Calu3 (cell line): ENCODE data around the gene PDK2. TPM values are rescaled to one million over a fixed set of nuclear protein-coding genes. Genes with fewer than 3 reads are reported as not detected.
"Not testable (repeated sequence)": the region's sequence is repeated elsewhere in the genome, so short reads cannot be mapped to it uniquely, and the experiment has no call there.

Experiments
- BruUV-seq: library from RNA; stranded (reverse); fragments of 400-500 nt; replicated peaks from 2 replicates; lab custom pipeline; 2021; lab: Mats Ljungman, UMichigan
- CTCF ChIA-PET: fragments of 300-600 bp; sonication (Branson Sonifier 250); formaldehyde crosslinking; loops from one replicate; lab custom pipeline; 2022; ENCODE audit warnings: antibody characterized with exemption; lab: Charles Lee
- DNase-seq: peaks from one replicate; pipeline ENCODE4 v3.0.0; 2022
- H3K27ac Mint-ChIP-seq: one replicate; pipeline ENCODE4 v1.8.0; 2022; ENCODE audit warnings: mixed read lengths; ENCODE audit not compliant: unreplicated experiment
- H3K27me3 Mint-ChIP-seq: one replicate; pipeline ENCODE4 v1.8.0; 2022; ENCODE audit warnings: mixed read lengths; ENCODE audit not compliant: unreplicated experiment
- H3K36me3 Mint-ChIP-seq: one replicate; pipeline ENCODE4 v1.8.0; 2022; ENCODE audit warnings: mild to moderate bottlenecking, moderate library complexity, mixed read lengths; ENCODE audit not compliant: insufficient read depth, unreplicated experiment
- H3K4me1 Mint-ChIP-seq: one replicate; pipeline ENCODE4 v1.8.0; 2022; ENCODE audit warnings: mild to moderate bottlenecking, low read depth, mixed read lengths; ENCODE audit not compliant: unreplicated experiment
- H3K4me3 Mint-ChIP-seq: one replicate; pipeline ENCODE4 v1.8.0; 2022; ENCODE audit warnings: mild to moderate bottlenecking, low read depth, moderate library complexity, mixed read lengths; ENCODE audit not compliant: unreplicated experiment
- H3K9me3 Mint-ChIP-seq: one replicate; pipeline ENCODE4 v1.8.0; 2022; ENCODE audit warnings: low read depth, mixed read lengths; ENCODE audit not compliant: unreplicated experiment
- intact Hi-C: fragments of 100-400 bp; cut with micrococcal nuclease; formaldehyde crosslinking; loops from one replicate; pipeline ENCODE4 v1.10.0; 2022; ENCODE audit not compliant: unreplicated experiment
- total RNA-seq: library from RNA; stranded (reverse); gene quantifications from 2 replicates; pipeline ENCODE4 v1.2.3, GENCODE V29; 2022
- TF ChIP-seq, protein P1 (sequence below): fragments of 200-600 bp; IDR thresholded peaks from one replicate; pipeline ENCODE4 v1.8.0; 2022; ENCODE audit warnings: antibody characterized with exemption; ENCODE audit not compliant: unreplicated experiment

Gene PDK2
- total RNA-seq, 1 experiment from 2014 or later = 29.5 TPM

DNA sequence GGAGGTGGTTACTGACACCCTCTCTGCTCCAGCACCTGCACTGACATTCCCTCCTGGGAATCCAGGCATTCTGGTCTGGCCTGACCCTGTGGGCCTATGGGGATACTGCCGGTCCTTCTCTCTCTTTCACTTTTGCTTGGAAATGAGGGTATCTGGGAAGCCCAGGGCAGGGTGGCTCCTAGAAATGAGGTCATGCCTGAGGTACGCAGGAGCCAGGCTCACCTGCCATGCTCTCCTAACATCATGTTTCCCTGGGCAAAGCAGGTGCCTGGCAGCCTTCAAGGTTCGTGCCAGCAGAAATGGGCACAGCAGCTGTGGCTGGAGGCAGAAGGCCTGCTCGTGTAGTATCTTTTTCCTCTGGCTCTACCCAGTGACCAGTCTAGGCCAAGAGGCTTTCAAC is 35.9 kb upstream of the PDK2 start:
- TF ChIP-seq, protein P1, sequence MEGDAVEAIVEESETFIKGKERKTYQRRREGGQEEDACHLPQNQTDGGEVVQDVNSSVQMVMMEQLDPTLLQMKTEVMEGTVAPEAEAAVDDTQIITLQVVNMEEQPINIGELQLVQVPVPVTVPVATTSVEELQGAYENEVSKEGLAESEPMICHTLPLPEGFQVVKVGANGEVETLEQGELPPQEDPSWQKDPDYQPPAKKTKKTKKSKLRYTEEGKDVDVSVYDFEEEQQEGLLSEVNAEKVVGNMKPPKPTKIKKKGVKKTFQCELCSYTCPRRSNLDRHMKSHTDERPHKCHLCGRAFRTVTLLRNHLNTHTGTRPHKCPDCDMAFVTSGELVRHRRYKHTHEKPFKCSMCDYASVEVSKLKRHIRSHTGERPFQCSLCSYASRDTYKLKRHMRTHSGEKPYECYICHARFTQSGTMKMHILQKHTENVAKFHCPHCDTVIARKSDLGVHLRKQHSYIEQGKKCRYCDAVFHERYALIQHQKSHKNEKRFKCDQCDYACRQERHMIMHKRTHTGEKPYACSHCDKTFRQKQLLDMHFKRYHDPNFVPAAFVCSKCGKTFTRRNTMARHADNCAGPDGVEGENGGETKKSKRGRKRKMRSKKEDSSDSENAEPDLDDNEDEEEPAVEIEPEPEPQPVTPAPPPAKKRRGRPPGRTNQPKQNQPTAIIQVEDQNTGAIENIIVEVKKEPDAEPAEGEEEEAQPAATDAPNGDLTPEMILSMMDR = no peak
- CTCF ChIA-PET = interaction anchor here (0.6 to 10.4 kb wide), 4 partner anchors 15 to 89 kb away, joined by 3 to 142 read pairs (median 4); no protein-coding TSS in a partner anchor
- DNase-seq = no peak
- intact Hi-C loops = loop anchor here (5.0 kb wide), 1 partner anchor 33 kb away; no protein-coding TSS in a partner anchor
- Mint-ChIP-seq H3K4me3 (peak overlapping the region; percentile 82), H3K9me3 (no peaks in the 10 kb centered on the region), H3K27me3 (no peaks in the 10 kb centered on the region), H3K27ac (peak overlapping the region; percentile 96), H3K36me3 (peaks cover 98% of the 10 kb centered on the region), H3K4me1 (peaks cover 77% of the 10 kb centered on the region)
- BruUV-seq = no TSS peak

DNA sequence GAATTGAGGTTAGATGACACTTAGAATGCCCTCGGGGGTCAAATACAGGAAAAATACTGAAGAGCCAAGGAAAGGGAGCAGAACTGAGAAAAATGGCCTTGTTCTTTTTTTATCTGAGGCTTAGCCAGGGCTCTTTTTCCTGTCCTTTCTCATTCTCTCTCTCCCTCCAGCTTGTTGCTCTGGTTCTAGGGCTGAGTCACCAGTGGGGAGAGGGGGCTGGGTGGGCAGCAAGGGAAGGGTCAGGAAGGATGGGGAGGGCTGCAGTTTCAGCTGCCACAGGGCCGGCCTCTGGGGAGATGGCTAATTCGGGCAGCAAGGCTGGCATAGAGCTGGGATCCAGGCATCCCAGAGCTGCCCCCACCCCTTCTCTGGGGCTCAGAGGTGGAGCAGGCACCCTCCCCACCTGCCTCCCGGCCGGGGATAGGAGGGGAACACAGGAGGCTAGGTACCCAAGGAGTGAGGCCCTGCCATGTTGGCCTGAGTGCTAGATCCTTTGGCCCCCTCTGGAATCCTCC is 35.3 kb upstream of the PDK2 start:
- H3K4me3 Mint-ChIP-seq = peak overlapping the region; percentile 82
- peak; percentile 51 for DNase-seq
- no TSS peak for BruUV-seq
- H3K4me1 Mint-ChIP-seq = peaks cover 80% of the 10 kb centered on the region
- intact Hi-C loops = loop anchor here (5.0 kb wide), 1 partner anchor 32 kb away; no protein-coding TSS in a partner anchor
- CTCF ChIA-PET = interaction anchor here (0.6 to 10.4 kb wide), 4 partner anchors 15 to 88 kb away, joined by 3 to 142 read pairs (median 4); no protein-coding TSS in a partner anchor
- TF ChIP-seq, protein P1 = no peak
- H3K9me3 Mint-ChIP-seq = no peaks in the 10 kb centered on the region
- peak overlapping the region; percentile 96 for H3K27ac Mint-ChIP-seq
- H3K36me3 Mint-ChIP-seq = peaks cover 98% of the 10 kb centered on the region
- no peaks in the 10 kb centered on the region for H3K27me3 Mint-ChIP-seq

DNA sequence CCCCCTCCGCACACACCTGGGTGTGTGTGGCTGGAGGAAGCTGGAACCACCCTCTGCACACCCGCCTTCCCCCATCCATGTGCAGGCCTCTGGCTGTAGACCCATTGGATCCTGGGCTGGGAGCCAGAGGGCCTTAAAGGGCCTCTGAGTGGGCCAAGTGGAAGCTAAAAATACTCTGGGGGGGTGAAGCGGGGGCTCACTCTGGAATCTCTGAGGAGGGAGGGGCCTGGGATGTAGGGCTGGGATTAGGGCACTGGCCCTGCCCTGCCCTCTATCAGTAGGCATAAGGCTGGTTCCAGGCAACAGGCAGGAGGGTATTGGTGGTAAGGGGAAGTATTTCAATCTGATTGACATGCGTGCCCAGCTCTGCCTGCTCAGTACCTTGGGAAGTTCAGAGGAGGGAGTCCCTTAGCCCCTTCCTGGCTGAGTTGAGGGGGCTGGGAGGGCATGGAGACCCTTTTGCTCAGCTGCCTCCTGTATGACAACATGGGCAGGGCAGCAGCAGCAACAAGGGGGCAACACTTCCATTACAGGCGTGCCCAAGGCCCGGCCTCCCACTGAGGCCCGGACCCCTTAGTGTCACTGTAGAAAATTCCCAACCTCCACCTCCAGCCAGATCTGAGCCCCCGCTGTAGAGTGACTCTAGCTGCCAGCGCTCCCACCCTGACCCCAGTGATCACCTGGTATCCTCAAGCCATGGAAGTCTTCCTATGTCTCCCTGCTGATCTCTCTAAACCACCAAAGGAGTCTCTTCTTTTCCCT is 34.0 kb upstream of the PDK2 start:
- Mint-ChIP-seq H3K27me3 (no peaks in the 10 kb centered on the region), H3K27ac (peak overlapping the region; percentile 96), H3K4me3 (peak overlapping the region; percentile 82), H3K36me3 (peaks cover 98% of the 10 kb centered on the region), H3K9me3 (no peaks in the 10 kb centered on the region), H3K4me1 (peaks cover 86% of the 10 kb centered on the region)
- intact Hi-C loops = no loop called here
- BruUV-seq = no TSS peak
- TF ChIP-seq, protein P1 = no peak
- CTCF ChIA-PET = interaction anchor here (0.6 to 10.4 kb wide), 5 partner anchors 17 to 140 kb away, joined by 3 to 142 read pairs (median 8); no protein-coding TSS in a partner anchor
- no peak for DNase-seq

DNA sequence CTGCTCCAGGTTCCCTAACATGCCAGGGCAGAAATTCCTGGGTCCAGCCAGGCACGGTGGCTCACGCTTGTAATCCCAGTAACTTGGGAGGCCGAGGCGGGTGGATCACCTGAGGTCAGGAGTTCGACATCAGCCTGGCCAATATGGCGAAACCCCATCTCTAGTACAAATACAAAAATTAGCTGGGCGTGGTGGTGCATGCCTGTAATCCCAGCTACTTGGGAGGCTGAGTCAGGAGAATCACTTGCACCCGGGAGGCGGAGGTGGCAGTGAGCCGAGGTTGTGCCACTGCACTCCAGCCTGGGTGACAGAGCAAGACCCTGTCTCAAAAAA is 33.5 kb upstream of the PDK2 start:
- H3K27me3 Mint-ChIP-seq, H3K9me3 Mint-ChIP-seq, DNase-seq, BruUV-seq: not testable (repeated sequence)
- Mint-ChIP-seq H3K27ac (peak overlapping the region; percentile 96), H3K4me3 (peak overlapping the region; percentile 82), H3K36me3 (peaks cover 98% of the 10 kb centered on the region), H3K4me1 (peaks cover 91% of the 10 kb centered on the region)
- intact Hi-C loops = loop anchor here (1.0 kb wide), 1 partner anchor 34 kb away; no protein-coding TSS in a partner anchor
- CTCF ChIA-PET = interaction anchor here (0.6 to 4.7 kb wide), 5 partner anchors 16 to 228 kb away, joined by 3 to 65 read pairs (median 3); no protein-coding TSS in a partner anchor
